ENCODE results near the gene PTPRT. TPM values are rescaled to one million over a fixed set of nuclear protein-coding genes. Genes with fewer than 3 reads are reported as not detected.

PTPRT gene
- total and polyA plus RNA-seq, 10 of the 15 experiments (the other 5 are each of a cell fraction or from before 2014, with no cell fraction given), result not detected

- H4K20me1 ChIP-seq (ENCODE audit: control insufficient read depth, insufficient read depth), result no peaks in the 10 kb centered on the region
- H3K4me3 ChIP-seq, result no peak overlapping the region
- H3K79me2 ChIP-seq (ENCODE audit: control insufficient read depth, insufficient read depth, low read length), result no peaks in the 10 kb centered on the region
- in situ Hi-C loops (cut with MboI) (no loop called here), intact Hi-C loops (cut with micrococcal nuclease; ENCODE audit: unreplicated experiment) (no loop called here)
- no peaks in the 10 kb centered on the region for H3K9me3 ChIP-seq (replicated peaks; ENCODE audit: control insufficient read depth, insufficient read depth, low read length)
- FAIRE-seq, result no peak
- H3K9ac ChIP-seq (ENCODE audit: control insufficient read depth, insufficient read depth, low read length), result no peak overlapping the region
- RAD21 ChIA-PET (ENCODE audit: unreplicated experiment), result no interaction called here
- no peak for DNase-seq (ENCODE audit: low read depth, low spot score)
- 53% methylated on average over 2 of the region's 2 CpGs for WGBS (ENCODE audit: insufficient coverage, insufficient replicate concordance, low lambda C conversion rate, missing lambda C conversion rate)
- H3K4me2 ChIP-seq (ENCODE audit: control insufficient read depth, insufficient read depth), result no peak overlapping the region
- POLR2A ChIA-PET, result no interaction called here
- no peaks in the 10 kb centered on the region for H3K36me3 ChIP-seq (ENCODE audit: control insufficient read depth in 2 of 2, insufficient read depth in 2 of 2, low read length in 1 of 2)
- CTCF ChIA-PET, result no interaction called here
- ATAC-seq, result no peak
- SMC1A ChIA-PET (ENCODE audit: uncharacterized antibody, unreplicated experiment), result no interaction called here
- no TSS peak for BruUV-seq (replicated peaks)
- TF ChIP-seq BRCA1 (IDR thresholded peaks at IDR 0.05; ENCODE audit: low read depth, low read length) (no peak), E2F4 (IDR thresholded peaks at IDR 0.05; ENCODE audit: low read depth, low read length) (no peak), GABPA (IDR thresholded peaks at IDR 0.05; ENCODE audit: low read depth) (no peak), RUNX3 (IDR thresholded peaks at IDR 0.05; ENCODE audit: low read length) (no peak), RAD21 (IDR thresholded peaks at IDR 0.05; ENCODE audit: insufficient read depth, low read depth, low read length) (no peak), NFYB (IDR thresholded peaks at IDR 0.05; ENCODE audit: insufficient read depth, low read depth, low read length) (no peak), HCFC1 (IDR thresholded peaks at IDR 0.05; ENCODE audit: low read length) (no peak), PML (IDR thresholded peaks at IDR 0.05; ENCODE audit: low read length) (no peak), SUZ12 (IDR thresholded peaks at IDR 0.05; ENCODE audit: unreplicated experiment) (no peak), MYB (IDR thresholded peaks at IDR 0.05; ENCODE audit: borderline replicate concordance, low read depth, low read length) (no peak), CBFB (IDR thresholded peaks at IDR 0.05; ENCODE audit: low read depth) (no peak), POLR2A (IDR thresholded peaks at IDR 0.05; ENCODE audit: low read depth, low read length) (no peak), IRF5 (IDR thresholded peaks at IDR 0.05; ENCODE audit: borderline replicate concordance) (no peak), SREBF2 (IDR thresholded peaks at IDR 0.05; ENCODE audit: low read length) (no peak), SIX5 (IDR thresholded peaks at IDR 0.05; ENCODE audit: low read depth, low read length, severe bottlenecking) (no peak)
- H2AFZ ChIP-seq (ENCODE audit: control insufficient read depth, low read depth, low read length), result no peak overlapping the region
- H3K4me1 ChIP-seq (ENCODE audit: control insufficient read depth, insufficient read depth, low read length), result no peaks in the 10 kb centered on the region
- no peaks in the 10 kb centered on the region for H3K27me3 ChIP-seq (replicated peaks in 1 of 2; ENCODE audit: control insufficient read depth in 2 of 2, insufficient read depth in 2 of 2, low read length in 1 of 2)
- no peak overlapping the region for H3K27ac ChIP-seq (ENCODE audit: control insufficient read depth, insufficient read depth)
Measured at GRCh38 chr20:43209831-43210230, 20.1 kb upstream of the PTPRT start.
